SW 1271 (cell line): ENCODE measurements around the gene SLC16A10.
"Not testable (repeated sequence)": the region's sequence is repeated elsewhere in the genome, so short reads cannot be mapped to it uniquely, and the experiment has no call there.

Experiments
- DNase-seq, 2 experiments: peaks; one replicate each; lab custom pipeline; 2025; lab: John Stamatoyannopoulos, UW

The SLC16A10 gene

GRCh38 chr6:111087871-111088667 lies 766 bp downstream of the SLC16A10 start:
- DNase-seq = no peak

- DNase-seq = no peak
These were observed 1.3 kb downstream of the SLC16A10 start for GRCh38 chr6:111088668-111089003.

GRCh38 chr6:111090766-111091165 lies 3.5 kb downstream of the SLC16A10 start:
- DNase-seq = no peak

GRCh38 chr6:111091987-111092386 lies 4.7 kb downstream of the SLC16A10 start:
- DNase-seq = no peak

GRCh38 chr6:111095488-111095887 lies 8.2 kb downstream of the SLC16A10 start:
- not testable (repeated sequence) for DNase-seq

- no peak for DNase-seq
These were observed 8.9 kb downstream of the SLC16A10 start for GRCh38 chr6:111096246-111096645.

GRCh38 chr6:111098597-111098996 lies 11.3 kb downstream of the SLC16A10 start:
- DNase-seq = no peak

- DNase-seq = no peak
These were observed 14.7 kb downstream of the SLC16A10 start for GRCh38 chr6:111101987-111102386.

- DNase-seq = no peak
These were observed 18.3 kb downstream of the SLC16A10 start for GRCh38 chr6:111105578-111105977.

GRCh38 chr6:111107589-111107988 lies 20.3 kb downstream of the SLC16A10 start:
- no peak for DNase-seq

GRCh38 chr6:111110036-111110435 lies 22.7 kb downstream of the SLC16A10 start:
- DNase-seq = no peak

- DNase-seq = no peak
These were observed 26.2 kb downstream of the SLC16A10 start for GRCh38 chr6:111113336-111114086.

- DNase-seq = no peak
These were observed 26.8 kb downstream of the SLC16A10 start for GRCh38 chr6:111114087-111114443.

GRCh38 chr6:111114482-111114881 lies 27.2 kb downstream of the SLC16A10 start:
- no peak for DNase-seq

GRCh38 chr6:111118826-111119225 lies 31.5 kb downstream of the SLC16A10 start:
- DNase-seq = no peak

GRCh38 chr6:111119571-111120329 lies 32.4 kb downstream of the SLC16A10 start:
- no peak for DNase-seq

GRCh38 chr6:111121789-111122350 lies 34.6 kb downstream of the SLC16A10 start:
- DNase-seq = no peak

GRCh38 chr6:111122458-111123286 lies 35.4 kb downstream of the SLC16A10 start:
- DNase-seq = no peak

- DNase-seq = no peak
These were observed 37.1 kb downstream of the SLC16A10 start for GRCh38 chr6:111124406-111124805.

- no peak for DNase-seq
These were observed 41.7 kb downstream of the SLC16A10 start for GRCh38 chr6:111129013-111129412.

GRCh38 chr6:111131018-111131417 lies 43.7 kb downstream of the SLC16A10 start:
- not testable (repeated sequence) for DNase-seq
